GM19452 (cell line): ENCODE measurements around the gene TPRN.

ENCODE experiments used
- ATAC-seq: cut with Tn5 transposase; IDR thresholded peaks from one replicate; pipeline ENCODE4 v1.9.1; 2021; ENCODE audit not compliant: unreplicated experiment

Gene TPRN

GRCh38 chr9:137225699-137226331 is 25.3 kb upstream of the TPRN start:
- ATAC-seq: no peak

GRCh38 chr9:137224830-137225694 is 24.5 kb upstream of the TPRN start, which contains the start of gene CYSRT1:
Gene CYSRT1, plus strand, starts transcription at chr9:137225174. Its CDS starts 448 bp downstream, at chr9:137225622.
- no peak for ATAC-seq

GRCh38 chr9:137223078-137223970 is 22.8 kb upstream of the TPRN start:
- peak; percentile 62 for ATAC-seq

- ATAC-seq: peak; percentile 1
These were observed 21.9 kb upstream of the TPRN start, which contains the start of gene RNF208 for GRCh38 chr9:137222190-137223077. Gene RNF208, minus strand, starts transcription at chr9:137222240. Its CDS starts 1,028 bp downstream, at chr9:137221212.

- ATAC-seq: no peak
These were observed 21.1 kb upstream of the TPRN start for GRCh38 chr9:137221506-137222111.

GRCh38 chr9:137221095-137221505 is 20.6 kb upstream of the TPRN start:
- ATAC-seq: no peak

GRCh38 chr9:137220317-137221094 is 20.0 kb upstream of the TPRN start:
- no peak for ATAC-seq

- no peak for ATAC-seq
These were observed 19.3 kb upstream of the TPRN start for GRCh38 chr9:137219757-137220316.

- no peak for ATAC-seq
These were observed 18.3 kb upstream of the TPRN start for GRCh38 chr9:137218754-137219271.

GRCh38 chr9:137218212-137218753 is 17.7 kb upstream of the TPRN start:
- no peak for ATAC-seq

GRCh38 chr9:137217276-137218211 is 17.0 kb upstream of the TPRN start:
- ATAC-seq: no peak

GRCh38 chr9:137216188-137216965 is 15.8 kb upstream of the TPRN start:
- ATAC-seq: no peak

- ATAC-seq: no peak
These were observed 14.8 kb upstream of the TPRN start for GRCh38 chr9:137215196-137215986.

GRCh38 chr9:137214620-137215019 is 14.1 kb upstream of the TPRN start:
- no peak for ATAC-seq
